Naive B cell (primary cell): ENCODE results near the gene AGBL1. TPM values are rescaled to one million over a fixed set of nuclear protein-coding genes. Genes with fewer than 3 reads are reported as not detected.

Experiments
- ATAC-seq, 2 donors: fragments of 150-1000 bp; cut with Tn5 transposase; 2 replicates each; pipeline ENCODE4 v1.10.0; 2021; ENCODE audit warnings: low read depth in 2 of 2, mild to moderate bottlenecking in 2 of 2, moderate library complexity in 2 of 2
- DNase-seq: peaks from one replicate; pipeline ENCODE4 v3.0.0; 2022
- H3K27ac Mint-ChIP-seq, 6 donors: one replicate each; pipeline ENCODE4 v1.8.0; 2020 to 2022; ENCODE audit warnings: mild to moderate bottlenecking in 6 of 6, mixed read lengths in 6 of 6, moderate library complexity in 5 of 6, inconsistent platforms in 2 of 6
- H3K27me3 Mint-ChIP-seq, 3 donors: one replicate each; pipeline ENCODE4 v1.8.0; 2021 to 2022; ENCODE audit warnings: mixed read lengths in 3 of 3, mild to moderate bottlenecking in 1 of 3
- H3K36me3 Mint-ChIP-seq, 2 donors: one replicate each; pipeline ENCODE4 v1.8.0; 2020 to 2022; ENCODE audit warnings: mixed read lengths in 2 of 2, inconsistent platforms in 1 of 2, mild to moderate bottlenecking in 1 of 2
- H3K4me1 Mint-ChIP-seq, 3 donors: one replicate each; pipeline ENCODE4 v1.8.0; 2020 to 2022; ENCODE audit warnings: mixed read lengths in 3 of 3, inconsistent platforms in 1 of 3, mild to moderate bottlenecking in 1 of 3, moderate library complexity in 1 of 3
- H3K4me3 Mint-ChIP-seq, 8 donors: one replicate each; pipeline ENCODE4 v1.8.0; 2020 to 2022; ENCODE audit warnings: mild to moderate bottlenecking in 8 of 8, mixed read lengths in 8 of 8, moderate library complexity in 8 of 8, inconsistent platforms in 2 of 8
- H3K9me3 Mint-ChIP-seq, 7 donors: one replicate each; pipeline ENCODE4 v1.8.0; 2020 to 2022; ENCODE audit warnings: mixed read lengths in 7 of 7, mild to moderate bottlenecking in 5 of 7, inconsistent platforms in 2 of 7, moderate library complexity in 1 of 7
- polyA plus RNA-seq, 6 donors: library from polyadenylated mRNA; unstranded; fragments of 300-500 nt; fragmentation: Illumina TruSeq; gene quantifications; one replicate each; pipeline ENCODE4 v1.2.3, GENCODE V29; 2021; ENCODE audit warnings: low read depth in 6 of 6

The AGBL1 gene
- polyA plus RNA-seq, 6 donors from 2014 or later = not detected

DNA sequence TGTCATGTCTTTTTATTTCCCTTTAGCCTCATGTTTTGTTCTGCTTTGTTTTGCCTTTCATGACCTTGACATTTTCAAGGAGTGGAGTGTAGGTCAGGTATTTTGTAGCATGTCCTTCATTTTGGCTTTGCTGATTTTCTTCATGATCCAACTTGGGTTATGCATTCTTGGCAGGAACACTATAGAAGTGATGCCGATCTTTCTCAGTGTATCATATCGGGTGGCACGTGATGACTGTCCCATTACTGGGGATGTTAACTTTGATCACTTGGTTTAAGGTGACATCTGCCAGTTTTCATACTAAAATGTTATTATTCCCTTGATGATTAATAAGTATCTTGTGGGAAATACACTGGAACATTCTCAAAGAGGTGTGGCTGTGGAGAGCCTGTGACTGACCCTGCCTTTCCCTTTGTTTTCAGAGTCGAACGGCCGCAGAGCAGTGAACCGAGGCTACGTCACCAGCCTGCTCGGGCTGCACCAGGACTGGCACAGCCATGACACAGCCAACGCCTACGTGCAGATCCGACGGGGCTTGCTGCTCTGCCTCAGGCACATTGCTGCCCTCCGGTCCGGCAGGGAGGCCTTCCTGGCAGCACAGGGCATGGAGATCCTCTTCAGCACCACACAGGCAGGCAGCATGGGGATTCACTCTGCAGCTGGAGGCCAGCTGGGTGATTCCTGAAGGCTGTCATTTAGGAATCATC lies 167.7 kb downstream of the AGBL1 start:
- no peak for DNase-seq
- no peak overlapping the region for H3K4me3 Mint-ChIP-seq
- no peak for ATAC-seq
- H3K27me3 Mint-ChIP-seq = peaks cover 1 to 8% (median 3%) of the 10 kb centered on the region in 3 donors
- peaks cover 0 to 5% (median 0%) of the 10 kb centered on the region in 7 donors for H3K9me3 Mint-ChIP-seq
- H3K36me3 Mint-ChIP-seq = no peaks in the 10 kb centered on the region
- H3K27ac Mint-ChIP-seq = no peak overlapping the region
- no peaks in the 10 kb centered on the region for H3K4me1 Mint-ChIP-seq

DNA sequence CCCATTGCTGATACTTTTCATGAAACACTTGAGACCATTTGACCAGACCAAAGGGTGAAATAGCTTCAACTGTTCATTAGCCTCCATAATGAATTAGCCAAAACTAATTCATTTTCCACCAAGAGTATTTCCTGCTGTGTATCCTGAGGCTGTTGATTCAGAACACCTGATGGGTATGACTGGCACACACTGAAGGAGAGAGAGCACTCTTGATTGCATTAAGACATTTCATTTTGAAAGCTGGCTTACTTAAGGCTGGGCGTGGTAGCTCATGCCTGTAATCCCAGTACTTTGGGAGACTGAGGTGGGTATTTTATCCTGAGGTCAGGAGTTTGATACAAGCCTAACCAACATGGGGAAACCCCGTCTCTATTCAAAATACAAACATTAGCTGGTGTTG lies 175.6 kb downstream of the AGBL1 start:
- ATAC-seq (no peak), DNase-seq (no peak)
- H3K9me3 Mint-ChIP-seq = peaks cover 0 to 10% (median 0%) of the 10 kb centered on the region in 7 donors
- no peak overlapping the region for H3K4me3 Mint-ChIP-seq
- no peak overlapping the region for H3K27ac Mint-ChIP-seq
- H3K27me3 Mint-ChIP-seq = peaks cover 5 to 11% (median 5%) of the 10 kb centered on the region in 3 donors
- H3K36me3 Mint-ChIP-seq = no peaks in the 10 kb centered on the region
- no peaks in the 10 kb centered on the region for H3K4me1 Mint-ChIP-seq

DNA sequence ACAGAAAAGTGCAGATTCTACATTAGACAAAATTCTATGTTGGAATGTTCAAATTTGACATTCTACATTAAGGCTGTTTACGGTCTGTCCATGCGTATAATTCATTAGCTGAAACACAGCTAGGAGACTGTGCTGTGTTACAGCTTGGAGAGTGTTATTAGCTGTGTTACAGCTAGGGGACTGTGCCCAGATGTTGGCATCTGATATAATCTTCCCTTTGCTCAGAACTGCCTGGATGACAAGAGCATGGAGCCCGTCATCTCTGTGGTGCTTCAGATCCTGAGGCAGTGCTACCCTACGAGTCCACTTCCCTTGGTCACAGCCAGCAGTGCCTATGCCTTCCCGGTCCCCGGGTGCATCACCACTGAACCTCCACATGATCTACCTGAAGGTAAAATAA lies 177.0 kb downstream of the AGBL1 start:
- no peak overlapping the region for H3K4me3 Mint-ChIP-seq
- ATAC-seq = no peak
- no peak overlapping the region for H3K27ac Mint-ChIP-seq
- peaks cover 0 to 10% (median 2%) of the 10 kb centered on the region in 7 donors for H3K9me3 Mint-ChIP-seq
- peaks cover 5 to 11% (median 5%) of the 10 kb centered on the region in 3 donors for H3K27me3 Mint-ChIP-seq
- no peaks in the 10 kb centered on the region for H3K4me1 Mint-ChIP-seq
- no peak for DNase-seq
- no peaks in the 10 kb centered on the region for H3K36me3 Mint-ChIP-seq

GRCh38 chr15:86259589-86259988 lies 179.9 kb downstream of the AGBL1 start:
- Mint-ChIP-seq H3K27me3 (peaks cover 0 to 5% (median 0%) of the 10 kb centered on the region in 3 donors), H3K4me1 (no peaks in the 10 kb centered on the region), H3K4me3 (no peak overlapping the region), H3K36me3 (no peaks in the 10 kb centered on the region), H3K27ac (no peak overlapping the region), H3K9me3 (peaks cover 0 to 7% (median 2%) of the 10 kb centered on the region in 7 donors)
- ATAC-seq (no peak), DNase-seq (no peak)

- no peak overlapping the region for H3K27ac Mint-ChIP-seq
- no peaks in the 10 kb centered on the region for H3K4me1 Mint-ChIP-seq
- peaks cover 0 to 4% (median 0%) of the 10 kb centered on the region in 3 donors for H3K27me3 Mint-ChIP-seq
- DNase-seq (no peak), ATAC-seq (no peak)
- no peak overlapping the region for H3K4me3 Mint-ChIP-seq
- no peaks in the 10 kb centered on the region for H3K36me3 Mint-ChIP-seq
- H3K9me3 Mint-ChIP-seq = peaks cover 0 to 10% (median 2%) of the 10 kb centered on the region in 7 donors
Measured at GRCh38 chr15:86263230-86263629, 183.6 kb downstream of the AGBL1 start.

DNA sequence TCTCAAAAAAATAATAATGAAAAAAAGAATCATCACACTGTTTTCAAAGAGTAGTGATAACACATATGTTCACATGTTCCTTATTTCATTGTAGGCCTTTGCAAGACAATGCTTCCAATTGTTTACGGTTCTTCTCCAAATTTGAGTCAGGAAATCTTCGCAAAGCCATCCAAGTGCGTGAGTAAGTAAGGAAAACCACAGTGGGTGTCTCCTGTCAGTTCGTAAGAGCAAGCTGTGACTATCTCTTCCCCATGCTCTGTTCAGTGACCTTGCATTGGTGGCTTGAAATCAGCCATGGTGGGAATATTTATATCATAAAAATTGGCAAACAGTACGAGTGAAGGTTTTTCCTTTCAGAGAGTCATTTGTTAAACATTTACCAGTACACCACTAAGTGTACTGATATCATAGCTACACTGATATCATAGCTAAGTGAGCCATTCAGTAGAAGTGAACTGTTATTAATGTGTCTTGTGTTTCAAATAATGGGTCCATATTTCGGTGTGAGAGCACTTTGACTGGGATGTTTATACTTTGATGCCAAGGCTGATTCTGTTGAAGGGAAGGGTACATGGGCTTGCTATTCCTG lies 187.3 kb downstream of the AGBL1 start:
- H3K36me3 Mint-ChIP-seq = no peaks in the 10 kb centered on the region
- ATAC-seq (no peak), DNase-seq (no peak)
- no peaks in the 10 kb centered on the region for H3K4me1 Mint-ChIP-seq
- H3K27me3 Mint-ChIP-seq = peaks cover 0 to 4% (median 0%) of the 10 kb centered on the region in 3 donors
- H3K4me3 Mint-ChIP-seq = no peak overlapping the region
- no peak overlapping the region for H3K27ac Mint-ChIP-seq
- peaks cover 0 to 4% (median 0%) of the 10 kb centered on the region in 7 donors for H3K9me3 Mint-ChIP-seq

DNA sequence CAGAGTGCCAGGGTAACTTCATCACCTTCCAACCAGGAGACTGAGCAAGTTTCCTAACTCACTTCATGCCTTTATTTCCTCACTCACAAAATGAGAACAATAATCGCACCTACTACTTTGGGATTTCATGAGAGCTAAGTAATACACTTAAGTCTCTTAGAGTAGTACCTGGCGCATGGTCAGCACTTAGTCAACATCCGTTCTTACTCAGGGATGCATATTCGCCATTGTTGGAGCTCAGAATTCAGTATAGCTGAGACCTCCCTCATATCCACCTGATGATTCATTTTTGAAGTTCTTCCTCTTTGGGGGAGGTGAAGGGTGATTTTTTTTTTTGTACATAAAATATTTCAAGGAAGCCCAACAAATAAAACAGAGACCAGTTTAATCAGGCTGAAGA lies 188.2 kb downstream of the AGBL1 start:
- H3K27ac Mint-ChIP-seq = no peak overlapping the region
- H3K4me1 Mint-ChIP-seq = no peaks in the 10 kb centered on the region
- H3K4me3 Mint-ChIP-seq = no peak overlapping the region
- peaks cover 0 to 4% (median 0%) of the 10 kb centered on the region in 3 donors for H3K27me3 Mint-ChIP-seq
- no peak for ATAC-seq
- peaks cover 0 to 4% (median 0%) of the 10 kb centered on the region in 7 donors for H3K9me3 Mint-ChIP-seq
- H3K36me3 Mint-ChIP-seq = no peaks in the 10 kb centered on the region
- DNase-seq = no peak

DNA sequence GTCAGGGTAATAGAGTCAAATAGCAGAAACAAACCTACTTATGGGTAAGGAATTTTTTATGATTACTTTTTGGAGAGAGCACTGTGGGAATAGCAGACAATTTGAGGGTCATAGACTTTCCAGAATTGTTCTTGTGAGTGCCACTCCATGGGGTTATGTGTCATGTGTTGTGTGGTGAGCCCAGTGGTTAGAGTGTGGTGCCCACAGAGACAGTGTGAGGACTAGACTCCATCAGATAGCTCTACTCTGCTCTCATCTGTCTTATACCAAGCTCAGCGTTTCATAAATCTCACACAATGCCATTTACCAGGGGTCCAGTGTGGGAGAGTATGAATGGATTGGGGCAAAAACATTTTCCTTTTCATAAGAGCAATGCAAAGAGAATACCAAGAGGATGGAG lies 188.9 kb downstream of the AGBL1 start:
- ATAC-seq = no peak
- H3K27me3 Mint-ChIP-seq = peaks cover 0 to 4% (median 0%) of the 10 kb centered on the region in 3 donors
- no peak for DNase-seq

GRCh38 chr15:86273309-86273708 lies 193.6 kb downstream of the AGBL1 start:
- H3K4me3 Mint-ChIP-seq = no peak overlapping the region
- no peaks in the 10 kb centered on the region for H3K27me3 Mint-ChIP-seq
- no peaks in the 10 kb centered on the region for H3K36me3 Mint-ChIP-seq
- no peaks in the 10 kb centered on the region for H3K9me3 Mint-ChIP-seq
- no peak for ATAC-seq
- H3K27ac Mint-ChIP-seq = no peak overlapping the region
- H3K4me1 Mint-ChIP-seq = no peaks in the 10 kb centered on the region
- no peak for DNase-seq

More for the DNA sequence above, 188.9 kb downstream of the AGBL1 start:
- H3K27ac Mint-ChIP-seq = no peak overlapping the region
- peaks cover 0 to 4% (median 0%) of the 10 kb centered on the region in 7 donors for H3K9me3 Mint-ChIP-seq
- H3K4me1 Mint-ChIP-seq = no peaks in the 10 kb centered on the region
- no peak overlapping the region for H3K4me3 Mint-ChIP-seq
- H3K36me3 Mint-ChIP-seq = no peaks in the 10 kb centered on the region

DNA sequence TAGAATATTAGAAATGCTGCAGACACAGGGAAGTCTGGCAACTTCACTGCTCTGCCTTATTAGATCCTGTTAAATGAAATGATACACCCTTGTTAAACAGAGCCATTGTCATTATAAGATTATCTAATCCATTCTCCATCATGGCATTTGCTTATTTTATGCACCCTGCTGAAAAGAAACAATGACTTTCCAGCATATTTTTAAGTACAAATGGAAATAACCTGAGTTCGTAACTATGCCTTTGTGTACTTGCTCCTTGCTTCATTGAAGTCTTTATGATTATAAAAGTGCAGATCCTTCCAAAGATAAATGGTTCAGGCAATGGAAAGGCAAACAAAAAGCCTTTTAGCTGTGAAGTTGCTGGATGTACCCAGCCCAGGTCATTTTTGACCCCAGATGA lies 195.7 kb downstream of the AGBL1 start:
- no peaks in the 10 kb centered on the region for H3K36me3 Mint-ChIP-seq
- H3K9me3 Mint-ChIP-seq = peaks cover 0 to 2% (median 0%) of the 10 kb centered on the region in 7 donors

DNA sequence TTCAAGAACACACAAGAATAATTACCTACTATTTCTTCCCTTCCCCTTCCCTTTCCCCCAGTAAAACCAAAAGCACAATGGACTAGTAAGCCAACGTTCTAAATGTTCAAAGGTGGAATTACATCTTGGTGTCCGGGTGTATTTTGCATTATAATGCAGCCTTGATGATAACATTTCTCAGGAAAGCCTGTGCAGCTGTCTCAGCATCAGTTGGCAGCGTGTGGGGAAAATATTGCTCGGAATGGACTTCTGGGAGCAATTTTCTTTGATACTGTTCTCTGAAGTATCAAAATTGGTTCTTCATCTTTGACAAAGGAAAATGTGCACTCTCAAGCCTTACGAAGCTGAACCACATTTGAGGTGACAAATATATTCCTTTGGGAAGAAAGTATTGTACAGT lies 198.9 kb downstream of the AGBL1 start:
- no peak overlapping the region for H3K27ac Mint-ChIP-seq
- no peaks in the 10 kb centered on the region for H3K4me1 Mint-ChIP-seq

More for the DNA sequence above, 195.7 kb downstream of the AGBL1 start:
- DNase-seq (no peak), ATAC-seq (no peak)
- no peak overlapping the region for H3K4me3 Mint-ChIP-seq
- H3K27me3 Mint-ChIP-seq = no peaks in the 10 kb centered on the region
- no peaks in the 10 kb centered on the region for H3K4me1 Mint-ChIP-seq
- H3K27ac Mint-ChIP-seq = no peak overlapping the region

DNA sequence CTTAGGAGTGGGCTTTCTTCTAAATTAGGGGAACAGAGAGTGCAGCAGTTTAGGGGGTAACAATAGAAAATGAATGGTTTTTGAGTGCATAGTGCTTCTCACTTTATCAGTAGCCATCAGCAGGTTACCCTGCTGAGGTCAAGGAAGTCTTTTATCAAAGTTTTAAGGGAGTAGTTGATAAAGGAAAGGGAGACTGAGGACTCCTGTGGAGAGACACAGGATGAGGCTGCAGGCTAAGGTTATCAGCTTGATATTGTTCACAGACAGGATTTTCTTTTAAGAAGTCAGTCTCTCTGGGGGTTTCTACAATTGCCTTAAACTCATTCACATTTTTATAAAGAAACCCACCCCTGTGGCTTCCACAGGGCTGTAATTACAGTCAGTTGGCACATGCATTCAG lies 205.0 kb downstream of the AGBL1 start:
- no peaks in the 10 kb centered on the region for H3K36me3 Mint-ChIP-seq
- ATAC-seq (no peak), DNase-seq (no peak)
- H3K4me3 Mint-ChIP-seq = no peak overlapping the region
- H3K27me3 Mint-ChIP-seq = peaks cover 0 to 4% (median 0%) of the 10 kb centered on the region in 3 donors
- peaks cover 0 to 6% (median 0%) of the 10 kb centered on the region in 7 donors for H3K9me3 Mint-ChIP-seq
- no peak overlapping the region for H3K27ac Mint-ChIP-seq
- no peaks in the 10 kb centered on the region for H3K4me1 Mint-ChIP-seq

More for the DNA sequence above, 198.9 kb downstream of the AGBL1 start:
- Mint-ChIP-seq H3K27me3 (no peaks in the 10 kb centered on the region), H3K36me3 (no peaks in the 10 kb centered on the region), H3K9me3 (peaks cover 0 to 2% (median 0%) of the 10 kb centered on the region in 7 donors), H3K4me3 (no peak overlapping the region)
- no peak for ATAC-seq
- no peak for DNase-seq

DNA sequence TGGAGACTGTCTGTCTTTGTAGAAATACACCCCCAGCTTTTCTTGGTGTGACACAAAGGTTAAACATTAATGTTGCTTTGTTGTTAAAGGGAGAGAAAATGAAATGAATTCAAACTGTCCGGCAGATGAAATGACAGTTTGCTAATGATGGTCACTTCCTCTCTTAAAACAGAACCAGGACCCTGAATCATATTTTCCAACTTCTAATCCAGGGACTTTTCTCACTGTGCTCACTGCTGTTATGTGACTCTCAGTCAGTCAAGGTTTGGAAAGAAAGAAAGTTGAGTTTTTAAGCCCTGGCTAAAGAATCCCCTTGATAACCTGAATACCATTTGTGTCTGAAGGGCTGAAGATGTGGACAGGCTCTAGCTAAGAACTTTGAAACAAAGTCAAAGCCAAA lies 215.8 kb downstream of the AGBL1 start:
- Mint-ChIP-seq H3K9me3 (peaks cover 0 to 12% (median 1%) of the 10 kb centered on the region in 7 donors), H3K27ac (no peak overlapping the region), H3K36me3 (no peaks in the 10 kb centered on the region), H3K4me1 (no peaks in the 10 kb centered on the region), H3K27me3 (peaks cover 0 to 12% (median 5%) of the 10 kb centered on the region in 3 donors), H3K4me3 (no peak overlapping the region)
- DNase-seq = no peak
- ATAC-seq = no peak

DNA sequence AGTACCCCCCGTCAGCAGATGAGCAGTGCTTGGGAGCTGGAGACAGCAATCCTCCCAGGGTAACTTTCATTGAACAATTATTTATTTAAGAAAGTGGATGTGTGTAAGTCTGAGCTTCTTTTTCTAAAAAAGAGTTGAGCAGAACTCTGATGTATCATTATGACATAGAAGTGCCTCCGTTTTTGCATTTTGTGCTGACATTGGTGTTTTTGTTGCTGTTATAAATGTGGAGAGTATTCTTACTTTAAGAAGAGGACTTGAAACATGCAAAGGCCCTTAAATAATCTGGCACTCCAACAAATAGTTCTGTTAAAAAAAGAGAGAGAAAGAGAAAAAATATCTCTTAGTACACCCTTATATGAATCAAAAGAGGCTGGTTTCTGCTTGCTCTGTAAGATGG lies 217.1 kb downstream of the AGBL1 start:
- DNase-seq (no peak), ATAC-seq (no peak)
- peaks cover 0 to 11% (median 5%) of the 10 kb centered on the region in 3 donors for H3K27me3 Mint-ChIP-seq
- no peak overlapping the region for H3K4me3 Mint-ChIP-seq
- no peaks in the 10 kb centered on the region for H3K36me3 Mint-ChIP-seq
- H3K27ac Mint-ChIP-seq = no peak overlapping the region
- peaks cover 0 to 6% (median 0%) of the 10 kb centered on the region in 7 donors for H3K9me3 Mint-ChIP-seq
- H3K4me1 Mint-ChIP-seq = no peaks in the 10 kb centered on the region
